ENCODE data around the gene PLA2G4B. TPM values are rescaled to one million over a fixed set of nuclear protein-coding genes. Genes with fewer than 3 reads are reported as not detected.

PLA2G4B gene
- polyA plus RNA-seq, 2 donors: 31.6 to 48.1 TPM

DNA sequence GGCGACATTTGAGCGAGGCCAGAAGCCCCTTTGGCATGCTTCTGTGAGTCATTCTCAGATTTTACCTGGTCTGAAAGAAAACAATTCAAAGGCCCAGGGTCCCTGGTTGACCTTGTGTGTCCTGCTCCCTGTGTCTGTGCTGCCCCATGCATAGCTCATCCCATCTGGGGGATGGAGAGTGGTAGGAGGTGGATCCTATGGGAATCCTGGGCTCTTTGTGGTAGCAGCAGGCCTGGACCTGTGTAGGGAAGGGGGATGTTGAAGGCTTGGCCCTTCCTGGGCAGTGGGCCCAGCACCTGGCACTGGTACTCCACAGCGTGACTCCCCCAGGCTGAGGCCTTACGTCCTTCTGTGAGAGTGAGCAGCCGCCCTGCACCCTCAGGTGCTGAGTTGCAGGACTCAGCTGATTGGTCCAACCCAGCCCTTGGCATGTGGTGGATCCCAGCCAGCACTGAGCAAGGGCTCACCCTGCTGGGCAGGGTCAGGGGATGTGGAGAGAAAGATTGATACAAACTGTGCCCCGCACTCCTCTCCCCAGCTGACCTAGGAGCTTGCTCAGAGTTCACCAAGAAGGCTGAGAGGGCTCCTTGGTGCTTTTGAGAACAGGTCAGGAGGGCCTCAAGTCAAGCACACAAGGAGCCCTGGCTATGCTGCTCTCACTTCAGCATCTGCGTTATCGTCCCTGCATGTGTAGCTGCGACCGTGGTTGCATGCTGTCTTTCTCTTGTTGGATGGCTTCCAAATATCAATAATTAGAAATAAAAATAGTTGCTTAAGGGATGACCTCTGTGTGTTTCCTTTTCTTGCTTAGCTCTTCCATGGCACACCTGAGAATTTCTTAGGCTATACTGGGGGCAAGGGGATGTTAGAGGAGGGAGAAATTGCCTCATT, 32.1 kb upstream of the PLA2G4B start:
- peaks cover 4 to 34% of the 10 kb centered on the region in 2 donors for H3K4me1 ChIP-seq (ENCODE audit: control insufficient read depth in 2 of 2, insufficient read depth in 2 of 2, low read length in 1 of 2)
- H3K27ac ChIP-seq (ENCODE audit: low read depth in 2 of 2, low read length in 1 of 2): peak overlapping the region; percentile 73 to 81
- H3K27me3 ChIP-seq (ENCODE audit: control insufficient read depth in 1 of 2, insufficient read depth in 2 of 2, low read length in 2 of 2): no peaks in the 10 kb centered on the region
- 53 to 59% methylated on average over 10 of the region's 10 CpGs for WGBS, 2 donors
- no peak overlapping the region for H3K4me3 ChIP-seq (ENCODE audit: low read depth in 1 of 2, low read length in 2 of 2)
- H3K36me3 ChIP-seq (ENCODE audit: control insufficient read depth in 2 of 2, insufficient read depth in 2 of 2, low read length in 1 of 2): peaks cover 0 to 12% of the 10 kb centered on the region in 2 donors
- H3K9me3 ChIP-seq (ENCODE audit: control insufficient read depth in 2 of 2, insufficient read depth in 1 of 2, low read depth in 1 of 2, low read length in 1 of 2): no peaks in the 10 kb centered on the region

GRCh38 chr15:41809121-41809520, 29.5 kb upstream of the PLA2G4B start:
- Histone ChIP-seq H3K36me3 (ENCODE audit: control insufficient read depth in 2 of 2, insufficient read depth in 2 of 2, low read length in 1 of 2) (peaks cover 16 to 31% of the 10 kb centered on the region in 2 donors), H3K27me3 (ENCODE audit: control insufficient read depth in 1 of 2, insufficient read depth in 2 of 2, low read length in 2 of 2) (no peaks in the 10 kb centered on the region), H3K9me3 (ENCODE audit: control insufficient read depth in 2 of 2, insufficient read depth in 1 of 2, low read depth in 1 of 2, low read length in 1 of 2) (no peaks in the 10 kb centered on the region), H3K4me3 (ENCODE audit: low read depth in 1 of 2, low read length in 2 of 2) (no peak overlapping the region), H3K4me1 (ENCODE audit: control insufficient read depth in 2 of 2, insufficient read depth in 2 of 2, low read length in 1 of 2) (peaks cover 4 to 32% of the 10 kb centered on the region in 2 donors), H3K27ac (ENCODE audit: low read depth in 2 of 2, low read length in 1 of 2) (peak overlapping the region in 1 of 2 donors; percentile 8)
- WGBS, 2 donors: 77% methylated on average over 2 of the region's 2 CpGs

GRCh38 chr15:41809526-41810220, 29.0 kb upstream of the PLA2G4B start:
- Histone ChIP-seq H3K4me1 (ENCODE audit: control insufficient read depth in 2 of 2, insufficient read depth in 2 of 2, low read length in 1 of 2) (peaks cover 4 to 27% of the 10 kb centered on the region in 2 donors), H3K36me3 (ENCODE audit: control insufficient read depth in 2 of 2, insufficient read depth in 2 of 2, low read length in 1 of 2) (peaks cover 16 to 35% of the 10 kb centered on the region in 2 donors), H3K27me3 (ENCODE audit: control insufficient read depth in 1 of 2, insufficient read depth in 2 of 2, low read length in 2 of 2) (no peaks in the 10 kb centered on the region), H3K9me3 (ENCODE audit: control insufficient read depth in 2 of 2, insufficient read depth in 1 of 2, low read depth in 1 of 2, low read length in 1 of 2) (no peaks in the 10 kb centered on the region), H3K27ac (ENCODE audit: low read depth in 2 of 2, low read length in 1 of 2) (peak overlapping the region in 1 of 2 donors; percentile 8), H3K4me3 (ENCODE audit: low read depth in 1 of 2, low read length in 2 of 2) (no peak overlapping the region)
- 50 to 63% methylated on average over 12 of the region's 12 CpGs for WGBS, 2 donors

GRCh38 chr15:41810651-41811431, 27.8 kb upstream of the PLA2G4B start:
- WGBS, 2 donors: 81 to 82% methylated on average over 5 of the region's 5 CpGs
- no peak overlapping the region for H3K27ac ChIP-seq (ENCODE audit: low read depth in 2 of 2, low read length in 1 of 2)
- H3K9me3 ChIP-seq (ENCODE audit: control insufficient read depth in 2 of 2, insufficient read depth in 1 of 2, low read depth in 1 of 2, low read length in 1 of 2): no peaks in the 10 kb centered on the region
- H3K4me3 ChIP-seq (ENCODE audit: low read depth in 1 of 2, low read length in 2 of 2): no peak overlapping the region
- peaks cover 0 to 20% of the 10 kb centered on the region in 2 donors for H3K4me1 ChIP-seq (ENCODE audit: control insufficient read depth in 2 of 2, insufficient read depth in 2 of 2, low read length in 1 of 2)
- H3K27me3 ChIP-seq (ENCODE audit: control insufficient read depth in 1 of 2, insufficient read depth in 2 of 2, low read length in 2 of 2): no peaks in the 10 kb centered on the region
- H3K36me3 ChIP-seq (ENCODE audit: control insufficient read depth in 2 of 2, insufficient read depth in 2 of 2, low read length in 1 of 2): peaks cover 16 to 43% of the 10 kb centered on the region in 2 donors

- Histone ChIP-seq H3K36me3 (ENCODE audit: control insufficient read depth in 2 of 2, insufficient read depth in 2 of 2, low read length in 1 of 2) (peaks cover 16 to 45% of the 10 kb centered on the region in 2 donors), H3K9me3 (ENCODE audit: control insufficient read depth in 2 of 2, insufficient read depth in 1 of 2, low read depth in 1 of 2, low read length in 1 of 2) (no peaks in the 10 kb centered on the region)
Measured at GRCh38 chr15:41811432-41812195, 27.0 kb upstream of the PLA2G4B start.

DNA sequence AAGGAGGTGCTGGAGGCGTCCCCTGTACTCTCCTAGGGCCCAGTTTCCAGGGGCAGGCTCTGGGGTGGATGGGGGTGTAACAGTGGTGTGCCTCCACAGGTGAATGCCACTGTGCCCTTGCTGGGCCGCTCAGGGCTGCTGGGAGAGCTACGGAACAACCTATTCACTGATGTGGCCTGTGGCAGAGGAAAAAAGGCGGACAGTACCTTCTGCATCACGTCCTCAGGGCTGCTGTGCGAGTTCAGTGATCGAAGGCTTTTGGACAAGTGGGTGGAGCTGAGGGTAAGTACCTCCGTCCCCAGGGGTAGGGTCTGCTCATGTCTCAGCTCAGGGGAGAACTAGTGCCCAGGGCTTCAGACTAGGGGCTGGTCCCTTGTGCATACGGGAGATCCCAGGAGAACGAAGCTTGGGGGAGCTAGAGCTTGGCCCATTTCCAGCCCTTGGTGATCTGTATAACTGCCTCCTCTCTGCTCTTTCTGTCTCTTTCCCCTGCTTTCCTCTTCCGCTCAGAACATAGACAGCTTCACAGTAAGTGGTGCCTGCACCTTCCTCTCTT, 25.7 kb upstream of the PLA2G4B start:
- 88 to 90% methylated on average over 11 of the region's 11 CpGs for WGBS, 2 donors

More at GRCh38 chr15:41811432-41812195, 27.0 kb upstream of the PLA2G4B start:
- H3K4me1 ChIP-seq (ENCODE audit: control insufficient read depth in 2 of 2, insufficient read depth in 2 of 2, low read length in 1 of 2): peaks cover 0 to 14% of the 10 kb centered on the region in 2 donors
- 49 to 51% methylated on average over 18 of the region's 18 CpGs for WGBS, 2 donors
- no peaks in the 10 kb centered on the region for H3K27me3 ChIP-seq (ENCODE audit: control insufficient read depth in 1 of 2, insufficient read depth in 2 of 2, low read length in 2 of 2)
- no peak overlapping the region for H3K27ac ChIP-seq (ENCODE audit: low read depth in 2 of 2, low read length in 1 of 2)
- no peak overlapping the region for H3K4me3 ChIP-seq (ENCODE audit: low read depth in 1 of 2, low read length in 2 of 2)

GRCh38 chr15:41813426-41813825, 25.2 kb upstream of the PLA2G4B start:
- 90 to 91% methylated on average over 8 of the region's 8 CpGs for WGBS, 2 donors
- Histone ChIP-seq H3K36me3 (ENCODE audit: control insufficient read depth in 2 of 2, insufficient read depth in 2 of 2, low read length in 1 of 2) (peaks cover 23 to 62% of the 10 kb centered on the region in 2 donors), H3K27me3 (ENCODE audit: control insufficient read depth in 1 of 2, insufficient read depth in 2 of 2, low read length in 2 of 2) (no peaks in the 10 kb centered on the region), H3K4me3 (ENCODE audit: low read depth in 1 of 2, low read length in 2 of 2) (no peak overlapping the region), H3K4me1 (ENCODE audit: control insufficient read depth in 2 of 2, insufficient read depth in 2 of 2, low read length in 1 of 2) (peaks cover 0 to 12% of the 10 kb centered on the region in 2 donors), H3K27ac (ENCODE audit: low read depth in 2 of 2, low read length in 1 of 2) (no peak overlapping the region), H3K9me3 (ENCODE audit: control insufficient read depth in 2 of 2, insufficient read depth in 1 of 2, low read depth in 1 of 2, low read length in 1 of 2) (no peaks in the 10 kb centered on the region)

More for the DNA sequence above, 25.7 kb upstream of the PLA2G4B start:
- Histone ChIP-seq H3K27ac (ENCODE audit: low read depth in 2 of 2, low read length in 1 of 2) (no peak overlapping the region), H3K4me3 (ENCODE audit: low read depth in 1 of 2, low read length in 2 of 2) (no peak overlapping the region), H3K4me1 (ENCODE audit: control insufficient read depth in 2 of 2, insufficient read depth in 2 of 2, low read length in 1 of 2) (peaks cover 0 to 12% of the 10 kb centered on the region in 2 donors), H3K9me3 (ENCODE audit: control insufficient read depth in 2 of 2, insufficient read depth in 1 of 2, low read depth in 1 of 2, low read length in 1 of 2) (no peaks in the 10 kb centered on the region), H3K27me3 (ENCODE audit: control insufficient read depth in 1 of 2, insufficient read depth in 2 of 2, low read length in 2 of 2) (no peaks in the 10 kb centered on the region), H3K36me3 (ENCODE audit: control insufficient read depth in 2 of 2, insufficient read depth in 2 of 2, low read length in 1 of 2) (peaks cover 18 to 57% of the 10 kb centered on the region in 2 donors)

DNA sequence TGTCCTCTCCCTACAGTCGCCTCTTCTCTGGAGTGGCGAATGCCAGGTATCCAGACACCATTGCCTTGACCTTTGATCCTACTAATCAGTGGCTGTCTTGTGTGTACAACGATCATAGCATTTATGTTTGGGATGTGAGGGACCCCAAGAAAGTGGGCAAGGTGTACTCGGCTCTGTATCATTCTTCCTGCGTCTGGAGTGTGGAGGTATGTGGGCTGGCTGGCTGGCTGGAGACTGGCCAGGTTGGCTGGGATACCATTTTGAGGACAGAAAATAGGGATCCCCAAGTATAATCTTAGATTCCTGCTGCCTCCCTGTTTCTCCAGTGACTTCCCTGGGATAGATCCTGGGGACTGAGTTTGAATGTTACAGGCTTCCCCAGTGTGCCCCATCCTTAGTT, 24.1 kb upstream of the PLA2G4B start:
- Histone ChIP-seq H3K27me3 (ENCODE audit: control insufficient read depth in 1 of 2, insufficient read depth in 2 of 2, low read length in 2 of 2) (no peaks in the 10 kb centered on the region), H3K27ac (ENCODE audit: low read depth in 2 of 2, low read length in 1 of 2) (no peak overlapping the region), H3K9me3 (ENCODE audit: control insufficient read depth in 2 of 2, insufficient read depth in 1 of 2, low read depth in 1 of 2, low read length in 1 of 2) (no peaks in the 10 kb centered on the region), H3K4me1 (ENCODE audit: control insufficient read depth in 2 of 2, insufficient read depth in 2 of 2, low read length in 1 of 2) (peaks cover 0 to 10% of the 10 kb centered on the region in 2 donors), H3K4me3 (ENCODE audit: low read depth in 1 of 2, low read length in 2 of 2) (no peak overlapping the region), H3K36me3 (ENCODE audit: control insufficient read depth in 2 of 2, insufficient read depth in 2 of 2, low read length in 1 of 2) (peaks cover 30 to 71% of the 10 kb centered on the region in 2 donors)
- WGBS, 2 donors: 83 to 87% methylated on average over 5 of the region's 5 CpGs

Measured in esophagus (tissue), 2 donors.